IMR-90 (cell line): ENCODE data around the gene TSPAN33.

ENCODE experiments used
- BHLHE40 ChIP-seq: fragments of 150-350 bp; IDR thresholded peaks from 2 replicates; pipeline ENCODE4 v1.6.1; 2016; ENCODE audit warnings: mild to moderate bottlenecking, low read depth, low read length
- CEBPB ChIP-seq: IDR thresholded peaks from 2 replicates; pipeline ENCODE4 v1.6.1; 2012; ENCODE audit warnings: low read depth, low read length, improper control_type of control experiment
- CHD1 ChIP-seq: IDR thresholded peaks from 2 replicates; pipeline ENCODE4 v1.6.1; 2012; ENCODE audit warnings: low read depth, low read length, improper control_type of control experiment
- ELK1 ChIP-seq: fragments of 150-350 bp; IDR thresholded peaks from 2 replicates; pipeline ENCODE4 v1.6.1; 2016; ENCODE audit warnings: low read depth, mild to moderate bottlenecking, low read length, moderate library complexity, borderline replicate concordance
- FOS ChIP-seq: fragments of 150-350 bp; IDR thresholded peaks from 2 replicates; pipeline ENCODE4 v1.6.1; 2016; ENCODE audit warnings: low read depth, low read length
- MAFK ChIP-seq: IDR thresholded peaks from 2 replicates; pipeline ENCODE4 v1.6.1; 2012; ENCODE audit warnings: low read depth, low read length, improper control_type of control experiment
- MAZ ChIP-seq: IDR thresholded peaks from 2 replicates; pipeline ENCODE4 v1.6.1; 2012; ENCODE audit warnings: low read depth, mild to moderate bottlenecking, low read length, improper control_type of control experiment, moderate library complexity, borderline replicate concordance
- MXI1 ChIP-seq: IDR thresholded peaks from 2 replicates; pipeline ENCODE4 v1.6.1; 2012; ENCODE audit warnings: low read depth, mild to moderate bottlenecking, low read length, moderate library complexity, borderline replicate concordance
- POLR2A ChIP-seq: IDR thresholded peaks from 2 replicates; pipeline ENCODE4 v1.6.1; 2012; ENCODE audit warnings: mild to moderate bottlenecking, low read depth, low read length
- RCOR1 ChIP-seq: IDR thresholded peaks from 2 replicates; pipeline ENCODE4 v1.6.1; 2012; ENCODE audit warnings: mild to moderate bottlenecking, low read length, improper control_type of control experiment; ENCODE audit not compliant: insufficient replicate concordance
- RFX5 ChIP-seq: IDR thresholded peaks from 2 replicates; pipeline ENCODE4 v1.8.0; 2012; ENCODE audit warnings: low read depth, mild to moderate bottlenecking, low read length, moderate library complexity
- SMC3 ChIP-seq: fragments of 150-350 bp; IDR thresholded peaks from 2 replicates; pipeline ENCODE4 v1.6.1; 2016; ENCODE audit warnings: low read depth, mild to moderate bottlenecking, antibody characterized with exemption, low read length, moderate library complexity
- TF ChIP-seq, protein P1 (sequence below): conservative IDR thresholded peaks from 2 replicates; pipeline ENCODE4 v1.5.1; 2012; ENCODE audit warnings: mild to moderate bottlenecking, low read depth, low read length, improper control_type of control experiment
- TF ChIP-seq, protein P2 (sequence below): fragments of 150-350 bp; IDR thresholded peaks from 2 replicates; pipeline ENCODE4 v1.6.1; 2017; ENCODE audit warnings: mild to moderate bottlenecking, antibody characterized with exemption, low read length, low read depth

GRCh38 chr7:129209067-129209926 is 64.8 kb downstream of the TSPAN33 start:
- TF ChIP-seq CEBPB (no peak), RCOR1 (no peak), MAFK (no peak), SMC3 (no peak), ELK1 (no peak), POLR2A (no peak), BHLHE40 (no peak), MAZ (no peak), FOS (no peak), CHD1 (no peak), RFX5 (no peak), MXI1 (no peak)
- TF ChIP-seq, protein P1, sequence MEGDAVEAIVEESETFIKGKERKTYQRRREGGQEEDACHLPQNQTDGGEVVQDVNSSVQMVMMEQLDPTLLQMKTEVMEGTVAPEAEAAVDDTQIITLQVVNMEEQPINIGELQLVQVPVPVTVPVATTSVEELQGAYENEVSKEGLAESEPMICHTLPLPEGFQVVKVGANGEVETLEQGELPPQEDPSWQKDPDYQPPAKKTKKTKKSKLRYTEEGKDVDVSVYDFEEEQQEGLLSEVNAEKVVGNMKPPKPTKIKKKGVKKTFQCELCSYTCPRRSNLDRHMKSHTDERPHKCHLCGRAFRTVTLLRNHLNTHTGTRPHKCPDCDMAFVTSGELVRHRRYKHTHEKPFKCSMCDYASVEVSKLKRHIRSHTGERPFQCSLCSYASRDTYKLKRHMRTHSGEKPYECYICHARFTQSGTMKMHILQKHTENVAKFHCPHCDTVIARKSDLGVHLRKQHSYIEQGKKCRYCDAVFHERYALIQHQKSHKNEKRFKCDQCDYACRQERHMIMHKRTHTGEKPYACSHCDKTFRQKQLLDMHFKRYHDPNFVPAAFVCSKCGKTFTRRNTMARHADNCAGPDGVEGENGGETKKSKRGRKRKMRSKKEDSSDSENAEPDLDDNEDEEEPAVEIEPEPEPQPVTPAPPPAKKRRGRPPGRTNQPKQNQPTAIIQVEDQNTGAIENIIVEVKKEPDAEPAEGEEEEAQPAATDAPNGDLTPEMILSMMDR: no peak
- TF ChIP-seq, protein P2, sequence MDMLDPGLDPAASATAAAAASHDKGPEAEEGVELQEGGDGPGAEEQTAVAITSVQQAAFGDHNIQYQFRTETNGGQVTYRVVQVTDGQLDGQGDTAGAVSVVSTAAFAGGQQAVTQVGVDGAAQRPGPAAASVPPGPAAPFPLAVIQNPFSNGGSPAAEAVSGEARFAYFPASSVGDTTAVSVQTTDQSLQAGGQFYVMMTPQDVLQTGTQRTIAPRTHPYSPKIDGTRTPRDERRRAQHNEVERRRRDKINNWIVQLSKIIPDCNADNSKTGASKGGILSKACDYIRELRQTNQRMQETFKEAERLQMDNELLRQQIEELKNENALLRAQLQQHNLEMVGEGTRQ: no peak
